Measurements from ENCODE around the gene CPVL.

The CPVL gene

GRCh38 chr7:28953633-28954032 is 192.7 kb downstream of the CPVL start:
- in situ Hi-C loops (cut with HindIII; ENCODE audit: low sequenced_read_pairs), result no loop called here
